Body of pancreas (tissue), 4 donors: ENCODE results near the gene SCARF1.

Experiments used
- CTCF ChIP-seq, 7 experiments: fragments of 450-650 bp in 4 of 7; fragments of 200-600 bp in 3 of 7; sonication (generic) in 3 of 7; IDR thresholded peaks; one replicate each; pipeline ENCODE4 v1.5.1; 2016 to 2019; ENCODE audit warnings: antibody characterized with exemption in 7 of 7
- POLR2A ChIP-seq, 3 donors: fragments of 450-650 bp; IDR thresholded peaks; one replicate each; pipeline ENCODE4 v1.6.1; 2016; ENCODE audit warnings: antibody characterized with exemption in 3 of 3, mild to moderate bottlenecking in 2 of 3

- TF ChIP-seq CTCF (IDR thresholded peaks at IDR 0.05) (no peak), POLR2A (IDR thresholded peaks at IDR 0.05) (no peak)
These were observed 47.0 kb downstream of the SCARF1 start for GRCh38 chr17:1598399-1599095.
